HepG2 (cell line): ENCODE results near the gene LTA4H. TPM values are rescaled to one million over a fixed set of nuclear protein-coding genes. Genes with fewer than 3 reads are reported as not detected.

ENCODE experiments used
- CCAR2 ChIP-seq: fragments of 200-400 bp; formaldehyde crosslinking; optimal IDR thresholded peaks from 2 replicates; pipeline ENCODE3; 2018; ENCODE audit warnings: low read depth, mild to moderate bottlenecking, low read length, moderate library complexity
- DBP ChIP-seq: sonication (generic); formaldehyde crosslinking; IDR thresholded peaks from 2 replicates; pipeline ENCODE4 v1.4.0; 2020; ENCODE audit warnings: missing genetic modification reagents; ENCODE audit errors: not compliant biosample characterization
- ERF ChIP-seq: IDR thresholded peaks from 2 replicates; pipeline ENCODE4 v1.6.1; 2018; ENCODE audit warnings: missing biosample characterization, missing genetic modification reagents
- GATAD2A ChIP-seq: IDR thresholded peaks from 2 replicates; pipeline ENCODE4 v1.6.1; 2016
- GLMP ChIP-seq: sonication (generic); formaldehyde crosslinking; IDR thresholded peaks from 2 replicates; pipeline ENCODE4 v1.9.0; 2021; ENCODE audit warnings: missing genetic modification reagents, mild to moderate bottlenecking, borderline replicate concordance
- NFRKB ChIP-seq: fragments of 450-650 bp; IDR thresholded peaks from 2 replicates; pipeline ENCODE4 v1.6.1; 2017
- USF2 ChIP-seq, 2 experiments: sonication (generic) in 1 of 2; formaldehyde crosslinking in 1 of 2; IDR thresholded peaks; 2 replicates each; pipeline versions ENCODE4 v1.5.1 to v1.6.1; 2011 to 2020; ENCODE audit warnings: borderline replicate concordance in 1 of 2, low read depth in 1 of 2, low read length in 1 of 2, mild to moderate bottlenecking in 1 of 2, missing genetic modification reagents in 1 of 2, moderate library complexity in 1 of 2
- ZBTB25 ChIP-seq: IDR thresholded peaks from 2 replicates; pipeline ENCODE4 v1.6.1; 2018; ENCODE audit warnings: missing genetic modification reagents
- ZNF160 ChIP-seq: sonication (generic); formaldehyde crosslinking; IDR thresholded peaks from 2 replicates; pipeline ENCODE4 v1.8.0; 2022; ENCODE audit warnings: mild to moderate bottlenecking, inconsistent platforms, missing genetic modification reagents
- ZNF205 ChIP-seq: IDR thresholded peaks from 2 replicates; pipeline ENCODE4 v1.6.1; 2018; ENCODE audit warnings: missing biosample characterization, missing genetic modification reagents
- ZNF333 ChIP-seq: sonication (generic); formaldehyde crosslinking; IDR thresholded peaks from 2 replicates; pipeline ENCODE4 v1.4.0; 2020; ENCODE audit warnings: mild to moderate bottlenecking, missing genetic modification reagents, borderline replicate concordance
- ZNF383 ChIP-seq: sonication (generic); formaldehyde crosslinking; IDR thresholded peaks from 2 replicates; pipeline ENCODE4 v1.4.0; 2020; ENCODE audit warnings: missing genetic modification reagents, mild to moderate bottlenecking, borderline replicate concordance
- ZNF484 ChIP-seq: sonication (generic); formaldehyde crosslinking; IDR thresholded peaks from 2 replicates; pipeline ENCODE4 v1.5.1; 2020; ENCODE audit warnings: mild to moderate bottlenecking, low read depth, missing genetic modification reagents, borderline replicate concordance
- ZNF563 ChIP-seq: sonication (generic); formaldehyde crosslinking; IDR thresholded peaks from 2 replicates; pipeline ENCODE4 v1.8.0; 2022; ENCODE audit warnings: mild to moderate bottlenecking, moderate library complexity, missing genetic modification reagents
- ZNF615 ChIP-seq: sonication (generic); formaldehyde crosslinking; IDR thresholded peaks from 2 replicates; pipeline ENCODE4 v1.5.0; 2020; ENCODE audit warnings: mild to moderate bottlenecking, missing genetic modification reagents, borderline replicate concordance
- ZNF724P ChIP-seq: sonication (generic); formaldehyde crosslinking; IDR thresholded peaks from 2 replicates; pipeline ENCODE4 v1.8.0; 2022; ENCODE audit warnings: missing genetic modification reagents, borderline replicate concordance
- ZNF766 ChIP-seq: sonication (generic); formaldehyde crosslinking; IDR thresholded peaks from 2 replicates; pipeline ENCODE4 v1.5.0; 2020; ENCODE audit warnings: missing genetic modification reagents, borderline replicate concordance
- ZNF800 ChIP-seq: sonication (generic); formaldehyde crosslinking; IDR thresholded peaks from 2 replicates; pipeline ENCODE4 v1.4.0; 2020; ENCODE audit warnings: missing genetic modification reagents
- polyA plus RNA-seq, 8 experiments: library from polyadenylated mRNA; depleted of rRNA in 3 of 8; stranded (reverse) in 7 of 8; unstranded in 1 of 8; fragments of >200 nt; fragmentation: Illumina TruSeq in 4 of 8; extraction: Trizol in 4 of 8; gene quantifications; 2 replicates each; pipeline versions ENCODE4 v1.2.1 to v1.2.3, GENCODE V29; 2011 to 2016; ENCODE audit warnings: low read depth in 4 of 8, missing spikeins in 1 of 8, mixed read lengths in 1 of 8; ENCODE audit not compliant: insufficient read depth in 1 of 8
- total RNA-seq, 5 experiments: library from RNA; depleted of rRNA; stranded (reverse); fragments of >200 nt; fragmentation: Illumina TruSeq; extraction: Trizol; gene quantifications; 2 replicates each; pipeline ENCODE4 v1.2.3, GENCODE V29; 2016; ENCODE audit warnings: low read depth in 1 of 5

The LTA4H gene
- total and polyA plus RNA-seq, 2 of the 13 experiments (the other 11 are each of a cell fraction or from before 2014, with no cell fraction given): 87.5 to 90.4 TPM

- TF ChIP-seq ZNF615 (CRISPR knock-in tag) (no peak), DBP (CRISPR knock-in tag) (no peak), ZNF563 (CRISPR knock-in tag) (no peak), CCAR2 (no peak), ZNF800 (CRISPR knock-in tag) (no peak), ZBTB25 (CRISPR knock-in tag) (no peak), ZNF724P (CRISPR knock-in tag) (no peak), ZNF160 (CRISPR knock-in tag) (no peak; the same call in 1 of the 2 replicates), ZNF205 (CRISPR knock-in tag) (no peak), GLMP (CRISPR knock-in tag) (no peak), ERF (CRISPR knock-in tag) (no peak), ZNF766 (CRISPR knock-in tag) (no peak), ZNF484 (CRISPR knock-in tag) (no peak), ZNF383 (CRISPR knock-in tag) (no peak), NFRKB (no peak), ZNF333 (CRISPR knock-in tag) (no peak), GATAD2A (CRISPR knock-in tag) (peak; percentile 89), USF2 (IDR thresholded peaks at IDR 0.05; ENCODE audit: low read depth, low read length) (no peak), USF2 (CRISPR knock-in tag; IDR thresholded peaks at IDR 0.05; ENCODE audit: borderline replicate concordance) (no peak)
Measured at GRCh38 chr12:95966287-95966870, 69.0 kb downstream of the LTA4H start (continued).
